CD4-positive, alpha-beta T cell treated with Interleukin-6 at 100 ng/mL for 8 hours (primary cell): ENCODE results near the gene FAM180A.

Experiments used
- DNase-seq: peaks from one replicate; pipeline ENCODE4 v3.0.0-alpha.2; 2020; ENCODE audit warnings: mixed read lengths, low spot score

The FAM180A gene

DNA sequence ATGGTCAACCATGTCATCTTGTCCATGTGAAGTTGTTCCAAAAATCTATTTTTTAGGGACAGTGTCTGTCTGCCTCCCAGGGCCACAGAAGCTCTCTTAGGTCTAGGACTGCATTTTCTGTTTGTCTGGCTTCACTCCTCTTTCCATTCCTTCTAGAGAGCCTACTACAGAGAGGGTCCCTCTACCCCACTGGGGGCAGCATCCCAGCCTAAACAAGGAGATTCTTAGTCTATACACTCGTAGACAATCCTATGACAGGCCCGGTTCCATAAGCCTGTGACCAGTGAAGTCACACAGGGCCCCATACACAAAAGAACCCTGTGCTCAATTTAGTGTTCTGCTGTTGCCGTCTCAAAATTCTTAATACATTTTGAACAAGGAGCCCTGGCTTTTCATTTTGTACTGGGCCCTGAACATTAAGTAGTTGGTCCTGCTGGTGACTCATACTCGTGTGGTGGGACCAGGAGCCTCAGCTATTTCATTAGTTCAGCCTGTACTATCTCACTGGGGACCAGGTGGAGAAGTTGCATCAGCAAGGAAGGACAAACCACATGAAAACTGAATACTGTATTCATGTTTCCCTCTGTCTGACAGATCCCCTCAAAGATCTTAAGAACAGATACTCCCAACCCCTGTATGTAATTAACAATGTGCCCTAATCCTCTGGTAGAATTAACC is 23.5 kb upstream of the FAM180A start:
- DNase-seq = no peak

DNA sequence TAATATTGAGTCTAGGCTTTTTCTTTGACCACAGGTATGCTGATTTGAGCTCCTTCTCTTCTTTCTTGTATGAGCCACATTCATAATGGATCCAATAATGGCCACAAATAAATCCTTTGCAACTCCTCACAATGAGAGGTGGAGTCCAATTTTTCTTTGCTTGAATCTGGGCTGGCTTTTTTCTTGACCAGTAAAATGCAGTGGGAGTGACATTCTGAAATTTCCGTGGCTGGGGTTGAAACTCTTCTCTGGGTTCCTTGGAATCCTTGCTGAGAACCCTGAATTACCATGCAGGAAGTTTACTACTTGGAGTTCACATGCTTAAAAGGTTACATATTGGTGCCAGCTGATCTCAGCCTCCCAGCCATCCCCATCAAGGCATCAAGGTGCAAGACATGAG is 22.4 kb upstream of the FAM180A start:
- DNase-seq = no peak

DNA sequence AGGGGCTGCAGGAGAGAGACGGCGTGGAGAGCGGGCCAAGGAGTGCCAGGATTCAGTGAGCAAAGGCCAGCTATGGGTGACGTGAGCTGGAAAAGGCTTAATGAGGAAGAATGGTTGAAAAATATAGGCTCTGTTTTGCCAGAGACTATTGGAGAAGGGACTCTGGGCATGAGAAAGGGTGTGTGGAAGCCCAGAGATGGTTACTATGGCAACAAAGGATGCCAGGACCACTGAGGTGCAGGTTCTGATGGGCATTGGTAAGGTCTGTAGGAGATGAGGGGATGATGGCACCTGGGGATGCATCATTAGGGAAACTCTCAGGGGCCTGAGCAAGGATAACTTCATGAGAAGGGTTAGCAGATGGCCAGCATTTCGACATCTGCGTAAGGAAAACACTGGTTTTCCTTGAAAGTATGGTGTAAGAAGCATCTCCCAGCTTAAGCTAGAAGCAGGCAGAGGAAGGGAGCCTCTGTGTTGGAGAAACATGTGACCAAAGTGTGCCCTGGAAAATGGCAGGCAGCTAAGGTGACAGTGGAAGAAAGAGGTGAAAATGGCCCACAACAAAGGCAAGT is 21.6 kb upstream of the FAM180A start:
- DNase-seq = no peak

DNA sequence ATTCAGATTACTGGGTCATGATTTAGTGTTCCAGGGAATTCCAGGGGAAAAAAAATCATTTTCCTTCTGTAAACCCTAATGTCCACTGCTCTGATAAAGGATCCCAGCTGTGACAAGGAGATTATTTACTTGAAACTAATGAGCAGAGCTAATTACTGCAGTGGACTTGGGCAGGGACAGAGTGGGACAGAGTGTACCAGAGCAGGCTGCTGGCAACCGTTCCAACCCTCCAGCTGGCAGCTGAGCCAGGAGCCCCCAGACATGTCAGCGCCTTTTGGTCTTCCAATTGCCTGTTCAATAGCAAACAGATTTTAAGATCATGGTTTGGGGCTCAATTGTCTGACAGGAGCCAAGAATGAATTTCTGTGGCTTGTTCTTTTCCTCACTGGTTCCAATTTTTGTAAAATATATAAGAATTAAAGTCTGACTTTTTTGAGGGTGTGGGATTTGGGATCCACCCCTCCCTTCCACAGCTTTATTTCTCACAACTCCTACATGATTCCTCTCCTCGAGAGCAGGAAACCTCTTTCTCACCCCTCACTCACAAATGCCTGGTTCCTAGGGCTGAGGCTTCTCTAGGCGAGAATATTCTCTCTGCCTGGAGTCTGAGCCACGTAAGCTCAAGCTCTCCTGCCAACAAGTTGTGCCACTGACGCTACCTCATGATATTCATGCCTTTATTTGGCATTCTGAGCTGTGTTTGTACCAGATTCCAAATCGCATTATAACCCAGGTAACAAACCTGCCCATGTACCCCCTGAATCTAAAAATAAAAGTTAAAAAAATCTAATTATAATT is 20.6 kb upstream of the FAM180A start:
- DNase-seq = no peak

DNA sequence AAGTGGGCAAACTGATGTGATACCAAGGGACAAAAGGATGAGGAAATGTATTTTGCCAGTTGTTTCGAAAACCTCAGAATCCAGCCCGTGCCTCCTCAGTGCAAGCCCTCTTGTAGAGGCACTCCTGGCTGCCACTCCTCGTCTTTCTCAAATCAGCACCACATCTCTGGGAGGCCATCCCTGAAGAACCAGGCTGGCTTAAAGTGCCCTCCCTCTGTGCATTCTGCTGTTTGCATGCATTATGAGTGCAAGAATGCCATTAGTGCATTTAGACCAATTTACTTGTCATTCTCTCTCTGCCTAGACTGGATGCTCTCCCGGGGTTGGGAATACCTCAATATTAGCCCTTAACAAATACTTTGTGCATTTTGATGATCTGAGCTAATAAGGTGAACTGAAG is 19.9 kb upstream of the FAM180A start:
- DNase-seq = no peak

DNA sequence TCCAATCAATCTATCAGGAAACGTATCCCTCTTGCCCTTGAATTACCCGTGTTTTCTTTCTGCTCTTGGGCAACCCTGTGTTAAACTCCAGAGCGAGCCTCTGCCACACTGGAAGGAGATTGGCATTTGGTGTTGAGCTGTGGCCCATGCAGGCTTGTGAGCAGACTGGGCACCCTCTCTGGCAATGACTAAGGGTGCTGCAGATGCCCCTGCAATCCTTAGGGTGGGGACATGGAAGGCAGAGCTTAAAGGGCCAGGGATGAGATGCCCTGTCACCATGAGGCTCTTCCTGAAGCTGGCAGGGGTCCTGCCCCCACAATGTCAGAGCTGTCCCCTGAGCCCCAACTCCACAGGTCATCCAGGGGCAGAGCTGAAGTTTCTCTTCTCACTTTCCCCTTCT is 19.5 kb upstream of the FAM180A start:
- DNase-seq = no peak

DNA sequence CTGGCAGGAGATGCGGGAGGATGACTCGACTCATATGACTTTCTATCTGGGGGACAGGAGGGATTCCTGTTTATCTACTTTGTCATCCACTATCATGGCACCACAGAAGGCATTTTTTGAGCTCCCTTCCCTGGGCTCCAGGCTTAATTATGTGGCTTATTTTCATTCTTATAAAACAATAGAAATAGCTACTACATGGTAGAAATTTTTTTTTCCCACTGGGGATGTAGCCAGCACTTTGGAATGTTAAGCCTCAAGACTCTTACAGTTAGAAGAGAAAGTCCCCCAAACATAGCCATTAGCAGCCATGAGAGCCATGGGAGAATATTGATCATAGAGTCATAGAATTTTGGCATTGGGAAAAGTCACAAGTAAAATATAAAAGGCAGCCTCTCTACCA is 14.6 kb upstream of the FAM180A start:
- DNase-seq = no peak

DNA sequence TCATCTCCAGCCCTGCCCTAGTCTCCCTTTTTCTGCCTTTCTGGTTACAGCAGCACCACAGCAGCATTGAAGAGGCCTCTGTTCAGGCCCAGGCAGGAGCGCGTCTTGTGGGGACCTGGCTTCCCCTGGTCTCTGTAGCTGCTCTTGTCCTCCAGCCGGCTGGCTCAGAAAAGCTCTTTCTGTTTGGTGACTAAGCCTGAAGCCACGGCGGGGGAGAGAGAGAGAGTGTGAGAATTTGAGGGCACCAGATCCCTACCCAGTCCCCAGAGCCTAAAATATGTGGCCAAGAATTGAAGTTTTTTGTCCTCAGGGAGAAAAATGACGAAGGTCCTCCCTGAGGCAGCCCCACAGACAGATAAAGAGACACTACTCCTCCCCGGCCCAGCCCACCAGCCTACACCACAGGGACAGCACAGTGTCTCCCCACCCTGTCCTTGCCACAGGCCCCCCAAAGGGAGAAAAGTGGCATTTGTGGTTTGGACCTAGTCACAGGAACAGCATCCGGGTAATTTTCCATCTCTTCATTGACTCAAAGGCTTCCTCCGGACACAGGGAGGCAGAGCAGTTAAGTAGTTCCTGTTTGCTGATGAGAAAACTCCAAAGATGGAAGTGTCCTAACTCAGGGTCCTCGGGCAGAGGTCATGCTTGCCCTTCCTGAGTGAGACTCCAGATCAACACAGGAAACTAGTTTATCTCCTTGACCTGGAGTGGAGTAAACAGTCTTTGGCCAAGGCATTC is 13.3 kb upstream of the FAM180A start:
- no peak for DNase-seq

DNA sequence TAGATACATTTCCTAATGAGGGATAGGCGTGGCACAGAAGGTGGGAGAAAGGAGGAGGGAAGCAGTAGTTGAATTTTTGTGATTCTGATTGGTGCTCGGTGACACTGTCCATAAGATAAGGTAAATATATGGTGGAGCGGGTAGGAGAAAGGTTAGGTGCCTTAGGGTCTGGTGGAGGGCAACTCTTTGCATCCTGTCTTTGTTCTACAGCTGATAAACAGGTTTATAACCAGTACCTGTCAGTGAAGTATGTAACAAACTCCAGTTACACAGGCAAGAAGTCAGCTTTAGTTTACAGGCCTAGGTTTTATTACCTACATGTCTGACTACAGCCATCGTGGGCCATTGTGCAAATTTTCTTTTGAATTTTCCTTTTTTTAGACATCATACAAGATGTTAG is 10.9 kb upstream of the FAM180A start:
- no peak for DNase-seq

DNA sequence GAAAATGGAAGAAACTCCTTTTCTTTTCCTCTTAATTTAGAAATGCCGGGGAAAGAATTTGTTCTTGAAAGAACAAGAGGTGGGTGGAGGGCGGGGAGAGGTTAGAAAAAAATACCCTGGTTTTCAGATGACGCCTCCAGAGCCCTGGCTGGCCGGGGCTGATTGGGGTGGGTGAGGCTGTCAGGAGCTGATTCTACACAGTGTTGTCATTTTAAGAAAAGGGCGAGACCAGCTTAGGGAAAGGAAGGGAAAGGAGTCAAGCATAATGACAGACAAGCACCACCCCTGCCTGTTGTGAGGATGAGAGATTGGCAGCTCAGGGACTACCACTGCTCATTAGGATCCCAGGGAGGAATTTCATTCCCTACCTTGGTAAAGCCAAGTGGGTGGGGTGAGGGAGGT is 9.9 kb upstream of the FAM180A start:
- DNase-seq = no peak

DNA sequence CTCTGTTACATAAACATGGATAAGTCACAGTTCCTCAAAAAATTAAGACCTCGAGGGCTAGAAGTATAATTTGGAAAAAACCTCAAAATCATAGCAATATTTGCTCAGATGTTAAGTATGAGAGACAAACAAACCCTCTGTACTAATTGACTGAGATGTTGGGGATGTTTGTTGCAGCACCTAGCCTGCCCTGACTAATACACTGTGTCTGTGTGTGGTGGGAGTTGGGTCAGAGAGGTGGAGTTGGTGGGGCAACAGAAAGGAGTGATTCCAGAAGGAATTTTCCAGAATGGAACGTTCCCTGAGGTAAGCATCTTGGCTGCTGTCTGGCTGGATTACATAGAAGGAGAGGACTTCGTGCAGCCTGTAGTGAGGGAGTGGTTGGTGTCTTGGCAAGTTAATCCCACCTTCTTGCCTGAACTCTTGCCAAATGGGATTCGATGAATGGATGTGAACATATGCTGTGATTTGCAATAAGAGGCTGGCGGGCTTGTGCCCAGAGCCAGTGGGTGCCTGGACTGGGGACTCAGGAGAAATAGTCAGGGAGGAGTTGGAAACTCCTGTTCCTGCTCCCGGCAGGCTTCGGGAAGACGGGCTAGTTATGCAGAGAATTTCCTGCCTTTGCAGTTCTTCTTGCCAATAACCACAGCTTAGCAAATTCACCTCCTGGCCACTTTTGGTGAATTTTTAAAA is 9.3 kb upstream of the FAM180A start:
- DNase-seq = no peak

DNA sequence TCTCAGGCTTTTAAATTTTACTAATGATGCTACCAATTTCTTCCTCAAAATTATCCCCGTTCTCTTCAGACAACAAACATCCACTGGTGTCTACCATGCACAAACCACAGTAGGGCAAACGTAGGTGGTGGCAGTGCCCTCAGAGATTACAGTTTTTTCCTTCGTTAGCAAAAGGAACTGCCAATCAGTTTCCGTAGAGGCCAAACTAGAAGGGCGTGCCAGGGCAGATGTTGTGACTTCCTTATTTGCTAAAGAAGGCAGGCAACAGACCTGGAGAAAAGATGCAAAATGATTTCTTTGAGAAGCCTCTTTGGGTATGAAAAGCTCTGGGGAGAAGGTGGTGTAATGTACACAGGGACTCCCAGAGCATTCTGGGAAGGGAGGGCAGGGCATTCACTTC is 7.6 kb upstream of the FAM180A start:
- no peak for DNase-seq

DNA sequence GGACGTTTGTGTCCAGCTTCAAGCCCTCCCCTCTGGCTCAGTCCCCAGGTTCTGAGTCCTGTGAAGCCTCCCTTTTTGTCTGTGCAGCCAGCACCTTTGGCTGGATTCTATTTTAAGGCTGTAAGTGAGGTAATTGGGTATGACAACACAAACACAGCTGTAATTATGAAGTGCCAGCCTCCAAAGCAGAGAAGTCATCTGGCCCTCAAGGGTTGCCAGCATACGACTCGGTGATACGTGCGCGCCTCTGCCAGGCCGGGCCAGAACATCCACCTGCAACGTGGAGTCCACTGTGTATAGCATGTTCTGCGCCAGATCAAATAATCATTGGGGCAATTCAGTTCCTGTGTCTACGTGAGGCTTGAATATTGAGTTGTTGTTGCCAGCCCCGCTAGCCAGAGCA is 6.7 kb upstream of the FAM180A start:
- no peak for DNase-seq

DNA sequence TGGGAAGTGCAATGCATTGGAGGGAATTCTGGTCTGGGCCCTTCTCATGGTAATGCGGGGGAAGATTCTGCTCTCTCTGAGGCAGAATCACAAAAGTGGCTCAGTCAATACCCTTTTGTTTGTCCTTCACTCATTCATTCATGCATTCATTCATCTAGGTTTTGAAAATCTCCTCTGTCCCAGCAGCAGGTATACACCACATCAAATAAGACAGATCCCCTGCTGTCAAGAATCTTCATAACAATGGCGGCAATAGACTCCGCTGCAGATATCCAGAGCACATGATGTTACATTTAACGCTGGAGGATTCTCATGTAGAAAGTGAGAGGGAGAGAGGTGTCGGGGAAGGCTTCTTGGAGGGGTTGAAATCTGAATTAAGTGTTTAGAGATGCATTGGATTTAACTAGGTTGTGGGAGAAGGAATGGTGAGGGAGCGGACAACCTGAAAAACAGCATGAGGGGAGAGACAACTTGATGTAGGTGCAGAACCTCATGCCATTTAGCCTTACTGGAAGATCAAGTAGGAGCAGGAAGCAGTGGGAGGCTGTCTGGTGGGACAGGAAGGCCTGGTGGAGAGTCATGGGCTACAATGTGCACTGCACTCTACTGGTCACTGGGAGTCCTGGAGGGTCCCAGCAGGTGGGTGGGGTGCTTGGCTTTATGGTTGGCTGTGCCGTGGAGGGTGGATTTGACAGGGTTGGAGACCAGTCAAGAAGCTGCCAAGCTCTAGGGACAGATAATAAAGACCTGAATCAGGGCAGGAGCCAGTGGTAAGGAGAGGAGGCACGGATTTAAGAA is 5.2 kb upstream of the FAM180A start:
- no peak for DNase-seq

DNA sequence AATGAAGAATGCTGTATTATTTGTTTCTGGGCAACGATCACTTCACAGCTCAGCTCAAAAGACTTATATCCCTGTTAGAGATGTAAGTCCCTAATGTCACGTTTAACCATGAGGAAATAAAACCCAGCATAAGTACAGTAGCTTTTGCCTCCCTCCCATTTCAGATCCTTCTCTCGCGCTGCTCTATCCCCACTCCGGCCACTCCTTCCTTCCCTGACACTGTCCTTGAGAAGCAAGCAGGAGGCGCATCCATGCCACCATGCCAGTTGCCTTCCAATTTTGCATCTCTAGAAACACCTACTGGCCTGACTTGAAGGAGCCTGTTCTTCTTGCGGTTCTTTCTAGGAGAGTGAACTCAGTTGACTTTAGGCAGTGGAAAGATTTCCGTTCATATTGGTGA is 1.2 kb downstream of the FAM180A start:
- no peak for DNase-seq

DNA sequence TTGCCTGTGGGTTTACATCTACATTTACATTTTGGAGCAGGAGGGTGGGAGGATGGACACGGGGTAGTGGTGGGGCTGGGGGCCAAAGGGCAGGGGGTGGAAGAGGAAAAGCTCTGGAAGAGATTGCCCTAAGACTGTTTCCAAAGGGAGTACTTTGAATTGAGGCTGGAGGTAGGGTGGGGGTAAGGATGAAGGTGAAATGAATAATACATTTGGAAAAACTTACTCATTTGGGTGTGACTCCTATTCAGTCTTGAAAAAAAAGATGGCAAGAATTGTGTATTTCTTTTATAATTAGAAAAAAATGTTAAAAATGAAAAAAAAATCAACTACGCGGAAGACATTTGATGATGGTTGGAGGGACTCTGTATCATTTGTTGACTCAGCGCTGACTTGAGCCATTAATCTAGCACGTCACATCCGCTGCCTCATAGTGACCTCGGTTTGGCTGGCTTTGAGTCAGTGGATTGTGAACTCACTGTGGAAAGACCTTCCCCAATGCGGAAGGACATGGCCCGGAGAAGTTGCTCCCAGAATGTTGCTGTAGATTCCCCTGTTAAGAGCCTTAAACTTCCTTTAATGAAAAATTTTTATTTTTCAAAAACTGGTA is 2.8 kb downstream of the FAM180A start:
- DNase-seq = no peak

DNA sequence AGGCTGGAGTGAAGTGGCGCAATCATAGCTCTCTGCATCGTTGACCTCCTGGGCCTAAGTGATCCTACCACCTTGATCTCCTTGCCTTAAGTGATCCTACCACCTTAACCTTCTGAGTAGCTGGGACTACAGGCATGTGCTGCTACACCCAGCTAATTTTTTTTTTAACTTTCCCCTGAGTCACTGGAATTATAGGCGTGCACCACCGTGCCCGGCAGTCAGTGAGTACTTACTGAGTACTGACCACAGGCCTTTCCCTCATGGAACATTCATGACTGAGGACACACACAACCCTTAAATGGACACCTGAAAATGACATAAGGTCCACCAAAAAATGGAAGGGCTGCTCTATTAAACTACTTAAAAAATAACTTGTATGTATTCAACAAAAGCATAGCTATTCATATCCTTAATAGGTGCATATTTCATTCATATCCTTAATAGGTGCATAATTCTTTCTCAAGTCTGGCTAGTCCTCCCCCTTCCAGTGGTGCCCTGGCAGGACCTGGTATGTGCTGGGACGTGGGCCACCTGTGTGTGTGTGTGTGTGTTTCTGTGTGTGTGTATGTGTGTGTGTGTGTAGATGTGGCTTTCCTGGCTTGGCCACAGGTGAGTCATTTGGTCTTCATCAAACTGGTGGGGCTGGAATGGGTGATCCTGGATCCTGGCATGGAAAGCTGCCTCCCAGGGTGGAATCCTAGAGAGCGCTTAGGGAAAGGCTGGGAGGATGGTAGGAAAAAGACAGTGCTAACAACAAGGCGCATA is 3.5 kb downstream of the FAM180A start:
- no peak for DNase-seq

DNA sequence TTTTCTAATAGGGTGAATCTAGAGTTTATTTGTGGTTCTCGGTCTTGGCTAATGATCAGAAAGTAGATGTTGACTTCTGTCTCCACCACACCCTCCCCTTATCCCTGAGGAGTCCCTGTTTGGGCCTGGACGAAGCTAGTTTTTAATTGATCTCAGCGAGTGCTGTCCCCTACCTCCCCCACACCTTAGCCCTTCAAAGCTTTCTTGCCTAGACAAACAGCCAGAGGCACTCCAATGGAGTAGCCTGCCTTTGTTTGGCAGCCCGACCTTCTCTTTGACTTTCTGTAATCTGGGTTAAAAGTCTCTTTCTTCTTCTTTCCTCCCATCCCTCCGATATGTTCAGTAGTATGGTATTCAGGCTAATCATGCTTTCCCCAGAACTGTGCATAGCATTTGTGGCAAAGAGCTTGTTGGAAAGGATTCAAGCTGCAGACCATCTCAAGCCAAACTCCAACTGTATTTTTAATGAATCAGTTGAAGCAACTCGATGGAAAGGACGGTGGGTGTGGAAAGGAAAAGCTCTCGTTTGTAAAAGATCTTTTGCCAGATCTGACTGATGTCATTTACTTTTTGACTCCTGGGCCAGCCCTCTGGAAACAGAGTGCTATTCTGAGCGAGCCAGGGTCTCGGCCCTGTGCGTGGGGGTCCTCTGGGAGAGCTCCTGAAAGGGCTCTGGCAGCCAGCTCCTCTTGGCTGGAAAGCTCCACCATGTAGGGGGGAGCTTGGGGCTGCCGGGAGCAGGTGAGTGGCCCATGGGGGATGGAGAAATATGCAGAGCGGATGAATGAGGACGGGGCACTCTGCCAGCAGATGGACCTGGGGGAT is 4.5 kb downstream of the FAM180A start:
- no peak for DNase-seq

DNA sequence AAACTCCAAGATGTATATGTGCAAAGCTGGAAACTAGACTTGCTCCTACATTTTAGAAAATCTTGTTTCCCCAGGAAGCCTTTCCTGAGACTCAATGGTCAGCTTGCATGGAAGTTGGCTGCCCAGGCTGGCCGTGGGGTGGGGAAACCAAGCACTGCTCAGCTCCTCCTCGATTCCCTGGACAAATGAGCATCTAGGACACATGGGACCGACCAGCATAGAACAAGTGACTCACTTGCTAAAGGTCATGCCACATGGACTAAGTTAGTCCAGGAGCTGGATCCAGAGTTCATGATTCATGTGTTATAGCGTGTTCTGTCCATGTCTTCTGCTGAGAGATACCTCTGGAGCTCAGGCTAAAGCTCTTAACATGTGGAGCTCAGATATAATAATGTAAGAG is 6.2 kb downstream of the FAM180A start:
- no peak for DNase-seq
